WTC11 (cell line): ENCODE measurements around the gene PDIK1L. TPM values are rescaled to one million over a fixed set of nuclear protein-coding genes. Genes with fewer than 3 reads are reported as not detected.

ENCODE experiments used
- ATAC-seq: fragments of 200-7000 bp; cut with Tn5 transposase; 2 replicates; pipeline ENCODE4 v1.10.0; 2021; ENCODE audit warnings: mild to moderate bottlenecking, moderate library complexity
- CTCF ChIA-PET: fragments of 300-600 bp; sonication (Branson Sonifier 250); formaldehyde crosslinking; loops from one replicate; lab custom pipeline; 2021; ENCODE audit warnings: antibody characterized with exemption; lab: Charles Lee
- POLR2A ChIA-PET: fragments of 350-600 bp; sonication (Branson Sonifier 250); formaldehyde crosslinking; loops from one replicate; lab custom pipeline; 2021; ENCODE audit warnings: antibody characterized with exemption; lab: Charles Lee
- DNase-seq: peaks from one replicate; pipeline ENCODE4 v3.0.0; 2021; ENCODE audit warnings: low spot score
- H3K27ac Mint-ChIP-seq: 2 replicates; pipeline ENCODE4 v1.8.0; 2021; ENCODE audit warnings: mixed read lengths
- H3K27me3 Mint-ChIP-seq: 2 replicates; pipeline ENCODE4 v1.8.0; 2021; ENCODE audit warnings: low read depth, mild to moderate bottlenecking, moderate library complexity, mixed read lengths
- H3K36me3 Mint-ChIP-seq: 2 replicates; pipeline ENCODE4 v1.8.0; 2021; ENCODE audit warnings: mixed read lengths
- H3K4me1 Mint-ChIP-seq: 2 replicates; pipeline ENCODE4 v1.8.0; 2022; ENCODE audit warnings: mixed read lengths
- H3K4me3 Mint-ChIP-seq: 2 replicates; pipeline ENCODE4 v1.8.0; 2021; ENCODE audit warnings: mild to moderate bottlenecking, moderate library complexity, mixed read lengths
- H3K9me3 Mint-ChIP-seq: 2 replicates; pipeline ENCODE4 v1.8.0; 2021; ENCODE audit warnings: mixed read lengths
- CREM ChIP-seq: sonication (generic); formaldehyde crosslinking; IDR thresholded peaks from 2 replicates; pipeline ENCODE4 v1.8.1; 2022; ENCODE audit warnings: mild to moderate bottlenecking, missing genetic modification reagents, moderate library complexity
- CTCF ChIP-seq: fragments of 200-600 bp; IDR thresholded peaks from 2 replicates; pipeline ENCODE4 v1.8.0; 2022; ENCODE audit warnings: antibody characterized with exemption
- ELF4 ChIP-seq: sonication (generic); formaldehyde crosslinking; IDR thresholded peaks from 2 replicates; pipeline ENCODE4 v1.8.1; 2022; ENCODE audit warnings: low read depth, mild to moderate bottlenecking, moderate library complexity, missing genetic modification reagents
- FOXP4 ChIP-seq: sonication (generic); formaldehyde crosslinking; IDR thresholded peaks from 2 replicates; pipeline ENCODE4 v1.8.0; 2022; ENCODE audit warnings: mild to moderate bottlenecking, missing genetic modification reagents
- MYBL2 ChIP-seq: sonication (generic); formaldehyde crosslinking; IDR thresholded peaks from 2 replicates; pipeline ENCODE4 v1.8.1; 2023; ENCODE audit warnings: mild to moderate bottlenecking, moderate library complexity, missing genetic modification reagents
- NFATC4 ChIP-seq: fragments of 250-450 bp; sonication (Bioruptor Pico); IDR thresholded peaks from 2 replicates; pipeline ENCODE4 v1.9.0; 2021; ENCODE audit warnings: mild to moderate bottlenecking
- PREB ChIP-seq: sonication (generic); formaldehyde crosslinking; IDR thresholded peaks from 2 replicates; pipeline ENCODE4 v1.8.1; 2022; ENCODE audit warnings: mild to moderate bottlenecking, missing genetic modification reagents, moderate library complexity, borderline replicate concordance
- RORB ChIP-seq: fragments of 250-450 bp; sonication (Bioruptor Pico); IDR thresholded peaks from 2 replicates; pipeline ENCODE4 v1.9.0; 2021; ENCODE audit warnings: mild to moderate bottlenecking
- SP1 ChIP-seq: sonication (generic); formaldehyde crosslinking; conservative IDR thresholded peaks from 2 replicates; pipeline ENCODE4 v1.8.1; 2022; ENCODE audit warnings: missing genetic modification reagents
- TCF7 ChIP-seq: sonication (generic); formaldehyde crosslinking; IDR thresholded peaks from 2 replicates; pipeline ENCODE4 v1.8.0; 2022; ENCODE audit warnings: mild to moderate bottlenecking, low read depth, missing genetic modification reagents, moderate library complexity
- TEAD4 ChIP-seq: sonication (generic); formaldehyde crosslinking; IDR thresholded peaks from 2 replicates; pipeline ENCODE4 v1.8.0; 2022; ENCODE audit warnings: mild to moderate bottlenecking, missing genetic modification reagents
- TP53 ChIP-seq: sonication (generic); formaldehyde crosslinking; IDR thresholded peaks from 2 replicates; pipeline ENCODE4 v1.8.1; 2023; ENCODE audit warnings: mild to moderate bottlenecking, missing genetic modification reagents
- USF1 ChIP-seq: sonication (generic); formaldehyde crosslinking; IDR thresholded peaks from 2 replicates; pipeline ENCODE4 v1.8.0; 2022; ENCODE audit warnings: mild to moderate bottlenecking, missing genetic modification reagents
- ZBTB43 ChIP-seq: sonication (generic); formaldehyde crosslinking; IDR thresholded peaks from 2 replicates; pipeline ENCODE4 v1.8.1; 2023; ENCODE audit warnings: mild to moderate bottlenecking, missing genetic modification reagents
- ZMAT4 ChIP-seq: fragments of 250-450 bp; sonication (Bioruptor Pico); IDR thresholded peaks from 2 replicates; pipeline ENCODE4 v1.9.0; 2021; ENCODE audit warnings: mild to moderate bottlenecking
- ZNF138 ChIP-seq: sonication (generic); formaldehyde crosslinking; conservative IDR thresholded peaks from 2 replicates; pipeline ENCODE4 v1.8.1; 2022; ENCODE audit warnings: mild to moderate bottlenecking, moderate library complexity, missing genetic modification reagents
- ZNF317 ChIP-seq: sonication (generic); formaldehyde crosslinking; IDR thresholded peaks from 2 replicates; pipeline ENCODE4 v1.8.1; 2023; ENCODE audit warnings: low read depth, mild to moderate bottlenecking, moderate library complexity, missing genetic modification reagents, borderline replicate concordance
- ZNF425 ChIP-seq: fragments of 250-450 bp; sonication (Bioruptor Pico); conservative IDR thresholded peaks from 2 replicates; pipeline ENCODE4 v1.9.0; 2021; ENCODE audit warnings: mild to moderate bottlenecking
- ZNF671 ChIP-seq: fragments of 250-450 bp; sonication (Bioruptor Pico); IDR thresholded peaks from 2 replicates; pipeline ENCODE4 v1.8.0; 2021; ENCODE audit warnings: mild to moderate bottlenecking
- ZSCAN18 ChIP-seq: fragments of 250-450 bp; sonication (Bioruptor Pico); IDR thresholded peaks from 2 replicates; pipeline ENCODE4 v2.1.2; 2022; ENCODE audit warnings: mild to moderate bottlenecking, moderate library complexity
- total RNA-seq: library from RNA; stranded (reverse); gene quantifications from 3 replicates; pipeline ENCODE4 v1.2.3, GENCODE V29; 2021

PDIK1L gene
- total RNA-seq, 1 experiment from 2014 or later: 5.5 TPM

- no peak for TF ChIP-seq USF1 (CRISPR knock-in tag)
- TF ChIP-seq, all 79 proteins: peak for 0
These were observed 13.8 kb downstream of the PDIK1L start (continued) for GRCh38 chr1:26125382-26125781.

- DNase-seq: no peak
- H3K27ac Mint-ChIP-seq: no peak overlapping the region
- CTCF ChIA-PET: interaction anchor here (1.2 to 4.2 kb wide), 2 partner anchors 19 to 64 kb away, joined by 3 to 31 read pairs; partner anchors contain the start of gene CATSPER4
- no peaks in the 10 kb centered on the region for H3K27me3 Mint-ChIP-seq
- TF ChIP-seq TP53 (CRISPR knock-in tag) (no peak), TEAD4 (CRISPR knock-in tag) (no peak), TCF7 (no peak), RORB (no peak), CREM (CRISPR knock-in tag) (no peak), MYBL2 (no peak), ZBTB43 (CRISPR knock-in tag) (no peak), ZSCAN18 (CRISPR knock-in tag) (no peak), ZNF138 (CRISPR knock-in tag) (no peak), NFATC4 (CRISPR knock-in tag) (no peak)
- TF ChIP-seq, all 79 proteins: peak for 0
- POLR2A ChIA-PET: no interaction called here
- Mint-ChIP-seq H3K4me1 (peaks cover 12% of the 10 kb centered on the region), H3K4me3 (no peak overlapping the region), H3K36me3 (0 out of 2 replicates have a peak, but pooled peaks cover 3% of the 10 kb centered on the region), H3K9me3 (no peaks in the 10 kb centered on the region)
- no peak for ATAC-seq
These were observed 14.3 kb downstream of the PDIK1L start for GRCh38 chr1:26125946-26126320.

- POLR2A ChIA-PET: no interaction called here
- no peak for TF ChIP-seq CTCF
- no peak for TF ChIP-seq FOXP4 (CRISPR knock-in tag)
- TF ChIP-seq ZNF425 (CRISPR knock-in tag): no peak
- TF ChIP-seq ZNF317 (CRISPR knock-in tag): no peak
- TF ChIP-seq ZNF671: no peak
- no peak for TF ChIP-seq PREB (CRISPR knock-in tag)
- TF ChIP-seq ZMAT4 (CRISPR knock-in tag): no peak
- TF ChIP-seq ELF4 (CRISPR knock-in tag): no peak
- TF ChIP-seq SP1 (CRISPR knock-in tag): no peak
- TF ChIP-seq USF1 (CRISPR knock-in tag): no peak
- TF ChIP-seq NFATC4 (CRISPR knock-in tag): no peak
These were observed 14.9 kb downstream of the PDIK1L start for GRCh38 chr1:26126321-26127084.

More at GRCh38 chr1:26126321-26127084, 14.9 kb downstream of the PDIK1L start:
- CTCF ChIA-PET: interaction anchor here (0.6 to 4.2 kb wide), 5 partner anchors 13 to 89 kb away, joined by 3 to 31 read pairs (median 5); partner anchors contain the start of gene CATSPER4
- Mint-ChIP-seq H3K9me3 (no peaks in the 10 kb centered on the region), H3K4me3 (no peak overlapping the region), H3K27ac (peak overlapping the region; percentile 26; the same call in 1 of the 2 replicates), H3K4me1 (peaks cover 12% of the 10 kb centered on the region), H3K27me3 (no peaks in the 10 kb centered on the region), H3K36me3 (0 out of 2 replicates have a peak, but pooled peaks cover 3% of the 10 kb centered on the region)
- no peak for DNase-seq
- ATAC-seq: no peak
